ENCODE data around the gene CD276. TPM values are rescaled to one million over a fixed set of nuclear protein-coding genes. Genes with fewer than 3 reads are reported as not detected.

The CD276 gene
- 94.4 and 150 TPM in 2 replicates for total RNA-seq

GRCh38 chr15:73683777-73684580 is at the start of gene CD276:
CD276 (plus strand) TSS chr15:73684383; CDS start chr15:73699640, 15,257 bp downstream.

GRCh38 chr15:73753250-73754130 is 69.3 kb downstream of the CD276 start, which contains the start of gene INSYN1:
INSYN1 (minus strand) TSS chr15:73753351; CDS start chr15:73751130, 2,221 bp downstream.

Other genes starting within 250 kb of the CD276 start
- not detected in 2 replicates for gene REC114, start 241.2 kb upstream of the CD276 start, total RNA-seq
- gene NPTN, start 51.0 kb upstream of the CD276 start, total RNA-seq: 114 and 119 TPM in 2 replicates
- gene INSYN1, start 69.0 kb downstream of the CD276 start, total RNA-seq: 2.9 and 7.4 TPM in 2 replicates
- gene TBC1D21, start 189.2 kb downstream of the CD276 start, total RNA-seq: not detected in 2 replicates
- gene LOXL1, start 242.1 kb downstream of the CD276 start, total RNA-seq: 167 and 177 TPM in 2 replicates